Thoracic aorta (tissue), 2 donors: Measurements from ENCODE around the gene ALDH1A3. TPM values are rescaled to one million over a fixed set of nuclear protein-coding genes. Genes with fewer than 3 reads are reported as not detected.

Source experiments
- ATAC-seq: fragments of 150-250 bp; one replicate; pipeline ENCODE4 v1.8.0; 2017; ENCODE audit warnings: low read depth; ENCODE audit not compliant: insufficient number of reproducible peaks, low FRiP score
- DNase-seq: peaks from one replicate; pipeline ENCODE4 v3.0.0-alpha.2; 2020; ENCODE audit warnings: low spot score
- H3K27ac ChIP-seq, 2 donors: fragments of 200-600 bp; sonication (generic); 1 replicate in 1 of 2; 2 replicates in 1 of 2; pipeline ENCODE4 v1.5.1; 2016; ENCODE audit warnings: mild to moderate bottlenecking in 2 of 2, moderate library complexity in 2 of 2
- H3K27me3 ChIP-seq: fragments of 200-600 bp; sonication (generic); replicated peaks from 2 replicates; pipeline ENCODE4 v1.6.0; 2016; ENCODE audit warnings: mild to moderate bottlenecking; ENCODE audit not compliant: insufficient read depth
- H3K36me3 ChIP-seq: fragments of 200-600 bp; sonication (generic); one replicate; pipeline ENCODE4 v1.5.1; 2016
- H3K4me1 ChIP-seq, 2 donors: fragments of 200-600 bp; sonication (generic); 1 replicate in 1 of 2; 2 replicates in 1 of 2; pipeline versions ENCODE4 v1.5.1 to v1.6.0; 2016; ENCODE audit warnings: low read depth in 2 of 2, mild to moderate bottlenecking in 1 of 2; ENCODE audit not compliant: control insufficient read depth in 1 of 2
- H3K4me3 ChIP-seq: fragments of 200-600 bp; sonication (generic); 2 replicates; pipeline ENCODE4 v1.5.1; 2016; ENCODE audit warnings: mild to moderate bottlenecking
- H3K9me3 ChIP-seq: fragments of 200-600 bp; sonication (generic); 2 replicates; pipeline ENCODE4 v1.5.1; 2016
- total RNA-seq, 2 donors: library from RNA; depleted of rRNA; stranded (reverse); fragments of >200 nt; gene quantifications; one replicate each; pipeline versions ENCODE4 v1.1.0 to v1.2.3, GENCODE V29; 2016
- TF ChIP-seq, protein P1 (sequence below): fragments of 200-600 bp; sonication (generic); IDR thresholded peaks from one replicate; pipeline ENCODE4 v1.5.1; 2019; ENCODE audit warnings: antibody characterized with exemption

The ALDH1A3 gene
- total RNA-seq, 2 donors from 2014 or later, result 3.2 to 21.8 TPM

DNA sequence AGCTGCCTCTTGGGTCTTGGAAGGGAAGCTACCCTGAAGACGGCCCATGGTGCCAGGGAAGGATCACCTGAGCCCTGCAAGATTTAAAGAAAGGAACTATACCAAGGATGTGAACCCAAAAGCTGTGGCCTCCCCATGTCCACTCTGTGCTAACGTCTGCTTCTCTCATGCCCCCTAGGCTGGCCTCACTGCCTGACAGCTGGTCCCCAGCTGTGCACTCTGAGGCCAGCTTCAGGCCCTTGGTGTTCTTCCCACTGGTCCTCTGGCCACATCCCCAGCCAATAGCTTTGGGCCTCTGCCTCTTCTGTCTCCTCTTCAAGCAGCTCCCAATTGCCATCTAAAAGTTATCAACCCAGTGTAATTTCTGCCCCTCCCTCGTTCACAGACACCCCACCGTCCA, 34.3 kb downstream of the ALDH1A3 start:
- Histone ChIP-seq H3K36me3 (no peaks in the 10 kb centered on the region), H3K9me3 (no peaks in the 10 kb centered on the region), H3K4me1 (peaks cover 4 to 16% of the 10 kb centered on the region in 2 donors), H3K27me3 (no peaks in the 10 kb centered on the region), H3K27ac (no peak overlapping the region), H3K4me3 (no peak overlapping the region)
- TF ChIP-seq, protein P1, sequence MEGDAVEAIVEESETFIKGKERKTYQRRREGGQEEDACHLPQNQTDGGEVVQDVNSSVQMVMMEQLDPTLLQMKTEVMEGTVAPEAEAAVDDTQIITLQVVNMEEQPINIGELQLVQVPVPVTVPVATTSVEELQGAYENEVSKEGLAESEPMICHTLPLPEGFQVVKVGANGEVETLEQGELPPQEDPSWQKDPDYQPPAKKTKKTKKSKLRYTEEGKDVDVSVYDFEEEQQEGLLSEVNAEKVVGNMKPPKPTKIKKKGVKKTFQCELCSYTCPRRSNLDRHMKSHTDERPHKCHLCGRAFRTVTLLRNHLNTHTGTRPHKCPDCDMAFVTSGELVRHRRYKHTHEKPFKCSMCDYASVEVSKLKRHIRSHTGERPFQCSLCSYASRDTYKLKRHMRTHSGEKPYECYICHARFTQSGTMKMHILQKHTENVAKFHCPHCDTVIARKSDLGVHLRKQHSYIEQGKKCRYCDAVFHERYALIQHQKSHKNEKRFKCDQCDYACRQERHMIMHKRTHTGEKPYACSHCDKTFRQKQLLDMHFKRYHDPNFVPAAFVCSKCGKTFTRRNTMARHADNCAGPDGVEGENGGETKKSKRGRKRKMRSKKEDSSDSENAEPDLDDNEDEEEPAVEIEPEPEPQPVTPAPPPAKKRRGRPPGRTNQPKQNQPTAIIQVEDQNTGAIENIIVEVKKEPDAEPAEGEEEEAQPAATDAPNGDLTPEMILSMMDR, result no peak
- no peak for DNase-seq
- ATAC-seq, result no peak

DNA sequence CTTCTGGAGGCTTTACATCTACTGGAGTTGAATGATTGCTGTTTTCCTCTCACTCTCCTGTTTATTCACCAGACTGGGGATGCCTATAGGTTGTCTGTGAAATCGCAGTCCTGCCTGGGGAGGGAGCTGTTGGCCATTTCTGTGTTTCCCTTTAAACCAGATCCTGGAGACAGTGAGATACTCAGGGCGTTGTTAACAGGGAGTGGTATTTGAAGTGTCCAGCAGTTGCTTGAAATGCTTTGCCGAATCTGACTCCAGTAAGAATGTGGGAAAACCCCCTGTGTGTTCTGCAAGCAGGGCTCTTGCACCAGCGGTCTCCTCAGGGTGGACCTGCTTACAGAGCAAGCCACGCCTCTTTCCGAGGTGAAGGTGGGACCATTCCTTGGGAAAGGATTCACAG, 35.2 kb downstream of the ALDH1A3 start:
- no peak for DNase-seq

DNA sequence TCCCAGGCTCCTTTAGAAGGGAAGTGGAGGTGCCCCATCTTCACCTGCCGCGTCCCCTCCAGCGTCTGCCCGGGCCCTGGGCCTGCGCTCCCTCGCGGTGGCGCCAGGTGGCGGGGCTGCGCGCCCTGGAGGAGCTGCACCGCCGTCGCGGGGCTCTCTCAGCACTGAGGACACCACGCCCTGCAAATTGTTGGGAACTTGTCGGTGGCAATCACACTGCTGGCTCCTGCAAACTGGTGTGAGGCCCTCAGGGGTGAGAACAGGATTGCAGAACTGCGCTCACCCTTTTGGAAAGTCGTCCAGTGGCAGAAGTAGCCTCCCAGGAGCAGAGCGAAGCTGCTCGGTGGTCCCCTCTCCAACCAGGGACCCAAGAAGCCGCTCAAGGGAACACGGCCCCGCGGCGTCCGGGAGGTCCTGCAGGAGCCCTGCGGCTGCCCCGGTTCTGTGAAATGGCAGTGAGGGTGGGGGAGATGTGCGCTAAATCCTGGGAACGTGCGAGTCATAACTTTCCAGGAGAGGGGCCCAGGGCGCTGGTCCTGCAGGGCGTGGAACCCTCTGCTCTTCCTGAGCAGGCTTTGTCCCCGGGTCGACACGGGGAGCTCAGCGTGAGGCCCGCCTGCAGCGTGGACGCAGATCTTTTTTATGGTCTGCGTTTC, 38.5 kb downstream of the ALDH1A3 start:
- Histone ChIP-seq H3K9me3 (no peaks in the 10 kb centered on the region), H3K27ac (no peak overlapping the region), H3K36me3 (no peaks in the 10 kb centered on the region), H3K27me3 (no peaks in the 10 kb centered on the region), H3K4me1 (peaks cover 4 to 16% of the 10 kb centered on the region in 2 donors), H3K4me3 (peak overlapping the region; percentile 74)
- TF ChIP-seq, protein P1, result peak; percentile 97
- ATAC-seq, result no peak
- peak; percentile 32 for DNase-seq

More for the DNA sequence above, 35.2 kb downstream of the ALDH1A3 start:
- Histone ChIP-seq H3K27me3 (no peaks in the 10 kb centered on the region), H3K27ac (no peak overlapping the region), H3K9me3 (no peaks in the 10 kb centered on the region), H3K36me3 (no peaks in the 10 kb centered on the region), H3K4me3 (no peak overlapping the region), H3K4me1 (peaks cover 4 to 16% of the 10 kb centered on the region in 2 donors)
- no peak for ATAC-seq
- TF ChIP-seq, protein P1, result no peak

DNA sequence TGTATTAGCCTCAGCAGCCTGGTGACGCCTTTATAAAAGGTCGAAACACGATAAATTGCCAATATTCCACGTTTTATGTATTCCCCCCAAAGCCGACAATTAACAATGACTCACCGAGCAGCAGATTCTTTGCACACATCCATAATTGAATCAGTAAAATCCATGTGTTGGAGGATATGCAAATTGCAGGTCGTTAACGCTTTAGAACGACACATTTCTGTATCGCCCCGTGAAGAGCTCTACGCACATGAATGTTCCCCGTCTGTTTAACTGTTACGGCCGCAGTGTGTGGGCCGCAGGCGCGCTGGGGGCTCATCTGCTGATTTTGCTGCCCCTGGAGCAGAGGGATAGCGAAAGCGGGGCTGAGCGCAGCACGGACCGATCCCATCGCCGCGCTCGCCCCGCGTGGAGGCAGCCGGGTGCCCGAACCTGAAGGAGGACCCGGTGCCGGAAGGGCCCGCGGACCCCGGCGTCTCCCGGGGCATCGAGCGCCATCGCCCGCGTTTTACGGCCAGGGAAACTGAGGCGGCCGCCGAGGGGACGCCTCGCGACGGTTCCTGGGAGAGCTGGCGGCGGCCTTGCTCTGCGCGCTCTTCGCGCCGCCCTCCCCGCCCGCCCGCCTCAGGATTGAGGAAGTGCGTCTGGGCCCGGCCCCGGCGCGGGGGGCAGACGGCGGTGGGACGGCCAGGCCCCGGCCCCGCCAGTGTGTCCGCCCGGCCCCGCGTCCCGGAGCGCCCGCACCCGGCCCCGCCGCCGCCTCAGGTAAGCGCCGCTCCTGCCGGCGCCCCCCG, 39.3 kb downstream of the ALDH1A3 start, which contains the start of gene LRRK1:
Gene LRRK1, plus strand, starts transcription at position 668 of the 791 bp plus-strand sequence. CDS start 5,276 bp downstream, outside the sequence.
- DNase-seq (no peak), ATAC-seq (no peak)
- TF ChIP-seq, protein P1, result no peak
- H3K4me1 ChIP-seq, result peaks cover 4 to 16% of the 10 kb centered on the region in 2 donors
- no peaks in the 10 kb centered on the region for H3K36me3 ChIP-seq
- H3K9me3 ChIP-seq, result no peaks in the 10 kb centered on the region
- H3K27me3 ChIP-seq, result no peaks in the 10 kb centered on the region
- peak within 1 kb of the TSS; percentile 79 for H3K4me3 ChIP-seq
- H3K27ac ChIP-seq, result peak within 1 kb of the TSS in 1 of 2 donors; percentile 10
